ENCODE data around the gene PLCH1.
"Not testable (repeated sequence)": the region's sequence is repeated elsewhere in the genome, so short reads cannot be mapped to it uniquely, and the experiment has no call there.

GRCh38 chr3:155615141-155615540 is 129.7 kb downstream of the PLCH1 start:
- not testable (repeated sequence) for TF ChIP-seq CTCF, POLR2AphosphoS5 (IDR thresholded peaks at IDR 0.05)
